HEK293 (cell line): ENCODE measurements around the gene MPPED1.

Source experiments
- CTCF ChIA-PET: fragments of 350-600 bp; formaldehyde crosslinking; extraction: SDS; loops from one replicate; lab custom pipeline; 2021; ENCODE audit warnings: antibody characterized with exemption; lab: Yijun Ruan, JAX
- POLR2A ChIA-PET: fragments of 300-600 bp; formaldehyde crosslinking; extraction: SDS; loops from one replicate; lab custom pipeline; 2020; ENCODE audit warnings: antibody characterized with exemption, inconsistent platforms; lab: Yijun Ruan, JAX
- H3K27ac ChIP-seq: fragments of 200-500 bp; sonication (Bioruptor generic); 2 replicates; pipeline ENCODE4 v1.5.1; 2014; ENCODE audit warnings: low read depth, low read length, control low read depth, inconsistent platforms; ENCODE audit errors: extremely low read depth
- H3K36me3 ChIP-seq, 2 experiments: fragments of 200-500 bp in 1 of 2; sonication (Bioruptor generic) in 1 of 2; 1 replicate in 1 of 2; 2 replicates in 1 of 2; pipeline ENCODE4 v1.5.1; 2014 to 2017; ENCODE audit warnings: inconsistent platforms in 2 of 2, low read length in 2 of 2; ENCODE audit not compliant: control insufficient read depth in 2 of 2, insufficient read depth in 1 of 2
- H3K4me1 ChIP-seq: fragments of 200-500 bp; sonication (Bioruptor generic); 2 replicates; pipeline ENCODE4 v1.5.1; 2014; ENCODE audit warnings: mild to moderate bottlenecking, low read length, inconsistent platforms; ENCODE audit not compliant: control insufficient read depth, insufficient read depth
- H3K4me3 ChIP-seq: 2 replicates; pipeline ENCODE4 v1.5.1; 2011; ENCODE audit warnings: low read depth, mild to moderate bottlenecking, control low read depth, low read length, moderate library complexity
- H3K9me3 ChIP-seq: fragments of 200-500 bp; sonication (Bioruptor generic); 2 replicates; pipeline ENCODE4 v1.5.1; 2014; ENCODE audit warnings: low read depth, low read length, inconsistent platforms; ENCODE audit not compliant: control insufficient read depth, insufficient read depth
- GLI2 ChIP-seq: fragments of 450-650 bp; formaldehyde crosslinking; IDR thresholded peaks from 2 replicates; pipeline ENCODE4; 2017; ENCODE audit warnings: missing biosample characterization, missing genetic modification characterization, low read depth, borderline replicate concordance
- GLIS1 ChIP-seq: fragments of 450-650 bp; formaldehyde crosslinking; IDR thresholded peaks from 2 replicates; pipeline ENCODE4 v1.5.1; 2016; ENCODE audit warnings: missing biosample characterization, missing genetic modification characterization
- KLF9 ChIP-seq: fragments of 450-650 bp; formaldehyde crosslinking; IDR thresholded peaks from 2 replicates; pipeline ENCODE4 v1.5.1; 2016; ENCODE audit warnings: missing biosample characterization, missing genetic modification characterization, low read depth
- SALL2 ChIP-seq: fragments of 450-650 bp; formaldehyde crosslinking; IDR thresholded peaks from 2 replicates; pipeline ENCODE4 v1.5.0; 2017; ENCODE audit warnings: missing biosample characterization, mild to moderate bottlenecking, missing genetic modification characterization, borderline replicate concordance
- ZFP69B ChIP-seq: fragments of 450-650 bp; formaldehyde crosslinking; IDR thresholded peaks from 2 replicates; pipeline ENCODE4 v1.5.1; 2016; ENCODE audit warnings: missing biosample characterization, missing genetic modification characterization
- ZNF133 ChIP-seq: fragments of 450-650 bp; formaldehyde crosslinking; IDR thresholded peaks from 2 replicates; pipeline ENCODE4 v1.5.1; 2016; ENCODE audit warnings: missing biosample characterization, missing genetic modification characterization
- ZNF211 ChIP-seq: fragments of 450-650 bp; formaldehyde crosslinking; IDR thresholded peaks from 2 replicates; pipeline ENCODE4 v1.5.1; 2016; ENCODE audit warnings: low read depth, missing biosample characterization, missing genetic modification characterization
- ZNF274 ChIP-seq, 2 experiments: fragments of 200-500 bp in 1 of 2; fragments of 450-650 bp in 1 of 2; sonication (Bioruptor generic) in 1 of 2; formaldehyde crosslinking in 1 of 2; IDR thresholded peaks; 2 replicates each; pipeline versions ENCODE4 v1.5.1 to v1.6.1; 2014 to 2016; ENCODE audit warnings: borderline replicate concordance in 1 of 2, inconsistent platforms in 1 of 2, low read length in 1 of 2, missing biosample characterization in 1 of 2, missing genetic modification characterization in 1 of 2
- ZNF302 ChIP-seq: fragments of 450-650 bp; formaldehyde crosslinking; IDR thresholded peaks from 2 replicates; pipeline ENCODE4 v1.5.1; 2016; ENCODE audit warnings: missing biosample characterization, missing genetic modification characterization, low read depth
- ZNF560 ChIP-seq: fragments of 450-650 bp; formaldehyde crosslinking; IDR thresholded peaks from 2 replicates; pipeline ENCODE4 v1.5.1; 2017; ENCODE audit warnings: missing biosample characterization, missing genetic modification characterization, borderline replicate concordance
- ZNF660 ChIP-seq: fragments of 450-650 bp; IDR thresholded peaks from 2 replicates; pipeline ENCODE4 v1.5.1; 2018; ENCODE audit warnings: missing biosample characterization, mild to moderate bottlenecking, missing genetic modification characterization
- ZNF76 ChIP-seq: fragments of 450-650 bp; formaldehyde crosslinking; IDR thresholded peaks from 2 replicates; pipeline ENCODE4; 2016; ENCODE audit warnings: low read depth, missing biosample characterization, missing genetic modification characterization, borderline replicate concordance
- ZNF791 ChIP-seq: fragments of 450-650 bp; formaldehyde crosslinking; IDR thresholded peaks from 2 replicates; pipeline ENCODE4 v1.5.1; 2016; ENCODE audit warnings: missing biosample characterization, missing genetic modification characterization
- ZSCAN5A ChIP-seq: fragments of 450-650 bp; formaldehyde crosslinking; IDR thresholded peaks from 2 replicates; pipeline ENCODE4 v1.5.1; 2016; ENCODE audit warnings: missing biosample characterization, missing genetic modification characterization
- TF ChIP-seq, protein P1 (sequence below): fragments of 450-650 bp; formaldehyde crosslinking; IDR thresholded peaks from 2 replicates; pipeline ENCODE4 v1.5.1; 2016; ENCODE audit warnings: missing biosample characterization, missing genetic modification characterization
- TF ChIP-seq, protein P2 (sequence below): fragments of 450-650 bp; formaldehyde crosslinking; IDR thresholded peaks from 2 replicates; pipeline ENCODE4 v1.5.1; 2016; ENCODE audit warnings: missing biosample characterization, missing genetic modification characterization
- TF ChIP-seq, protein P3 (sequence below): fragments of 450-650 bp; formaldehyde crosslinking; IDR thresholded peaks from 2 replicates; pipeline ENCODE4 v1.5.1; 2016; ENCODE audit warnings: missing biosample characterization, missing genetic modification characterization, low read depth
- TF ChIP-seq, protein P4 (sequence below): fragments of 450-650 bp; formaldehyde crosslinking; IDR thresholded peaks from 2 replicates; pipeline ENCODE4 v1.5.1; 2016; ENCODE audit warnings: missing biosample characterization, missing genetic modification characterization, low read depth
- TF ChIP-seq, protein P5 (sequence below): fragments of 450-650 bp; formaldehyde crosslinking; IDR thresholded peaks from 2 replicates; pipeline ENCODE4 v1.5.1; 2016; ENCODE audit warnings: missing biosample characterization, missing genetic modification characterization, borderline replicate concordance

Gene MPPED1

GRCh38 chr22:43446037-43446803 is 34.4 kb downstream of the MPPED1 start:
- Histone ChIP-seq H3K27ac (no peak overlapping the region), H3K36me3 (no peaks in the 10 kb centered on the region), H3K4me3 (no peak overlapping the region), H3K4me1 (no peaks in the 10 kb centered on the region), H3K9me3 (no peaks in the 10 kb centered on the region)
- POLR2A ChIA-PET = no interaction called here
- peak; percentile 36; the same call in 1 of the 2 replicates for TF ChIP-seq GLIS1 (tag by site-specific recombination)
- TF ChIP-seq, protein P1, sequence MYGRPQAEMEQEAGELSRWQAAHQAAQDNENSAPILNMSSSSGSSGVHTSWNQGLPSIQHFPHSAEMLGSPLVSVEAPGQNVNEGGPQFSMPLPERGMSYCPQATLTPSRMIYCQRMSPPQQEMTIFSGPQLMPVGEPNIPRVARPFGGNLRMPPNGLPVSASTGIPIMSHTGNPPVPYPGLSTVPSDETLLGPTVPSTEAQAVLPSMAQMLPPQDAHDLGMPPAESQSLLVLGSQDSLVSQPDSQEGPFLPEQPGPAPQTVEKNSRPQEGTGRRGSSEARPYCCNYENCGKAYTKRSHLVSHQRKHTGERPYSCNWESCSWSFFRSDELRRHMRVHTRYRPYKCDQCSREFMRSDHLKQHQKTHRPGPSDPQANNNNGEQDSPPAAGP = peak; percentile 92
- TF ChIP-seq ZSCAN5A (tag by site-specific recombination) = no peak
- TF ChIP-seq, protein P2, sequence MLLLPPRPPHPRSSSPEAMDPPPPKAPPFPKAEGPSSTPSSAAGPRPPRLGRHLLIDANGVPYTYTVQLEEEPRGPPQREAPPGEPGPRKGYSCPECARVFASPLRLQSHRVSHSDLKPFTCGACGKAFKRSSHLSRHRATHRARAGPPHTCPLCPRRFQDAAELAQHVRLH (tag by site-specific recombination) = no peak
- TF ChIP-seq, protein P3, sequence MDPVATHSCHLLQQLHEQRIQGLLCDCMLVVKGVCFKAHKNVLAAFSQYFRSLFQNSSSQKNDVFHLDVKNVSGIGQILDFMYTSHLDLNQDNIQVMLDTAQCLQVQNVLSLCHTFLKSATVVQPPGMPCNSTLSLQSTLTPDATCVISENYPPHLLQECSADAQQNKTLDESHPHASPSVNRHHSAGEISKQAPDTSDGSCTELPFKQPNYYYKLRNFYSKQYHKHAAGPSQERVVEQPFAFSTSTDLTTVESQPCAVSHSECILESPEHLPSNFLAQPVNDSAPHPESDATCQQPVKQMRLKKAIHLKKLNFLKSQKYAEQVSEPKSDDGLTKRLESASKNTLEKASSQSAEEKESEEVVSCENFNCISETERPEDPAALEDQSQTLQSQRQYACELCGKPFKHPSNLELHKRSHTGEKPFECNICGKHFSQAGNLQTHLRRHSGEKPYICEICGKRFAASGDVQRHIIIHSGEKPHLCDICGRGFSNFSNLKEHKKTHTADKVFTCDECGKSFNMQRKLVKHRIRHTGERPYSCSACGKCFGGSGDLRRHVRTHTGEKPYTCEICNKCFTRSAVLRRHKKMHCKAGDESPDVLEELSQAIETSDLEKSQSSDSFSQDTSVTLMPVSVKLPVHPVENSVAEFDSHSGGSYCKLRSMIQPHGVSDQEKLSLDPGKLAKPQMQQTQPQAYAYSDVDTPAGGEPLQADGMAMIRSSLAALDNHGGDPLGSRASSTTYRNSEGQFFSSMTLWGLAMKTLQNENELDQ (tag by site-specific recombination) = no peak
- CTCF ChIA-PET = interaction anchor here (0.6 kb wide), 1 partner anchor 1114 kb away, joined by 3 read pairs; no protein-coding TSS in a partner anchor

DNA sequence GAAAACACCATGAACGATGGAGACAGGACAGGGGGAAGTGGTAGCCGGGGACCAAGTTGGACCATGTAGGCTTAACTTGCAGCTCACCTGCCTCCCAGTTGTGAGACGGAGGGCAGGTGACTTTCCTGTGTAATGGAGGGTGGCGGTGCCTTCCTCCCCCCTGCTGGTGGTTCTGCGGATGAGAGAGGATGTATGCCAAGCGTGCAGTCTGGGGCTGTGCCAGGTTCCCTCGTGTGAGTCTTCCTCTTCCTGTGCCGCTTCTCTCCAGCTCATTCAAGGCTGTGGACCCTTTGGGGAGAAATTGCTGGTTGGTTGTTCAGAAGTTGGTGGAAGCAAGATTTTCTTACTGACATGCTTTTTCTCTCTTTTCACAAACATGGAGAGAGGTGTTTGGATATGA is 35.1 kb downstream of the MPPED1 start:
- no peak overlapping the region for H3K27ac ChIP-seq
- POLR2A ChIA-PET = no interaction called here
- TF ChIP-seq ZNF660 (no peak), ZNF791 (tag by site-specific recombination) (no peak), ZNF133 (no peak), ZNF76 (tag by site-specific recombination) (no peak), ZNF302 (no peak), ZNF560 (tag by site-specific recombination) (no peak), ZFP69B (tag by site-specific recombination) (no peak), SALL2 (tag by site-specific recombination) (no peak), ZNF211 (tag by site-specific recombination) (no peak), ZNF274 (IDR thresholded peaks at IDR 0.05; ENCODE audit: low read length) (no peak), ZNF274 (tag by site-specific recombination; IDR thresholded peaks at IDR 0.05; ENCODE audit: borderline replicate concordance) (no peak), KLF9 (tag by site-specific recombination) (no peak), GLI2 (no peak)
- TF ChIP-seq, protein P4, sequence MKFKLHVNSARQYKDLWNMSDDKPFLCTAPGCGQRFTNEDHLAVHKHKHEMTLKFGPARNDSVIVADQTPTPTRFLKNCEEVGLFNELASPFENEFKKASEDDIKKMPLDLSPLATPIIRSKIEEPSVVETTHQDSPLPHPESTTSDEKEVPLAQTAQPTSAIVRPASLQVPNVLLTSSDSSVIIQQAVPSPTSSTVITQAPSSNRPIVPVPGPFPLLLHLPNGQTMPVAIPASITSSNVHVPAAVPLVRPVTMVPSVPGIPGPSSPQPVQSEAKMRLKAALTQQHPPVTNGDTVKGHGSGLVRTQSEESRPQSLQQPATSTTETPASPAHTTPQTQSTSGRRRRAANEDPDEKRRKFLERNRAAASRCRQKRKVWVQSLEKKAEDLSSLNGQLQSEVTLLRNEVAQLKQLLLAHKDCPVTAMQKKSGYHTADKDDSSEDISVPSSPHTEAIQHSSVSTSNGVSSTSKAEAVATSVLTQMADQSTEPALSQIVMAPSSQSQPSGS (tag by site-specific recombination) = no peak
- TF ChIP-seq, protein P5, sequence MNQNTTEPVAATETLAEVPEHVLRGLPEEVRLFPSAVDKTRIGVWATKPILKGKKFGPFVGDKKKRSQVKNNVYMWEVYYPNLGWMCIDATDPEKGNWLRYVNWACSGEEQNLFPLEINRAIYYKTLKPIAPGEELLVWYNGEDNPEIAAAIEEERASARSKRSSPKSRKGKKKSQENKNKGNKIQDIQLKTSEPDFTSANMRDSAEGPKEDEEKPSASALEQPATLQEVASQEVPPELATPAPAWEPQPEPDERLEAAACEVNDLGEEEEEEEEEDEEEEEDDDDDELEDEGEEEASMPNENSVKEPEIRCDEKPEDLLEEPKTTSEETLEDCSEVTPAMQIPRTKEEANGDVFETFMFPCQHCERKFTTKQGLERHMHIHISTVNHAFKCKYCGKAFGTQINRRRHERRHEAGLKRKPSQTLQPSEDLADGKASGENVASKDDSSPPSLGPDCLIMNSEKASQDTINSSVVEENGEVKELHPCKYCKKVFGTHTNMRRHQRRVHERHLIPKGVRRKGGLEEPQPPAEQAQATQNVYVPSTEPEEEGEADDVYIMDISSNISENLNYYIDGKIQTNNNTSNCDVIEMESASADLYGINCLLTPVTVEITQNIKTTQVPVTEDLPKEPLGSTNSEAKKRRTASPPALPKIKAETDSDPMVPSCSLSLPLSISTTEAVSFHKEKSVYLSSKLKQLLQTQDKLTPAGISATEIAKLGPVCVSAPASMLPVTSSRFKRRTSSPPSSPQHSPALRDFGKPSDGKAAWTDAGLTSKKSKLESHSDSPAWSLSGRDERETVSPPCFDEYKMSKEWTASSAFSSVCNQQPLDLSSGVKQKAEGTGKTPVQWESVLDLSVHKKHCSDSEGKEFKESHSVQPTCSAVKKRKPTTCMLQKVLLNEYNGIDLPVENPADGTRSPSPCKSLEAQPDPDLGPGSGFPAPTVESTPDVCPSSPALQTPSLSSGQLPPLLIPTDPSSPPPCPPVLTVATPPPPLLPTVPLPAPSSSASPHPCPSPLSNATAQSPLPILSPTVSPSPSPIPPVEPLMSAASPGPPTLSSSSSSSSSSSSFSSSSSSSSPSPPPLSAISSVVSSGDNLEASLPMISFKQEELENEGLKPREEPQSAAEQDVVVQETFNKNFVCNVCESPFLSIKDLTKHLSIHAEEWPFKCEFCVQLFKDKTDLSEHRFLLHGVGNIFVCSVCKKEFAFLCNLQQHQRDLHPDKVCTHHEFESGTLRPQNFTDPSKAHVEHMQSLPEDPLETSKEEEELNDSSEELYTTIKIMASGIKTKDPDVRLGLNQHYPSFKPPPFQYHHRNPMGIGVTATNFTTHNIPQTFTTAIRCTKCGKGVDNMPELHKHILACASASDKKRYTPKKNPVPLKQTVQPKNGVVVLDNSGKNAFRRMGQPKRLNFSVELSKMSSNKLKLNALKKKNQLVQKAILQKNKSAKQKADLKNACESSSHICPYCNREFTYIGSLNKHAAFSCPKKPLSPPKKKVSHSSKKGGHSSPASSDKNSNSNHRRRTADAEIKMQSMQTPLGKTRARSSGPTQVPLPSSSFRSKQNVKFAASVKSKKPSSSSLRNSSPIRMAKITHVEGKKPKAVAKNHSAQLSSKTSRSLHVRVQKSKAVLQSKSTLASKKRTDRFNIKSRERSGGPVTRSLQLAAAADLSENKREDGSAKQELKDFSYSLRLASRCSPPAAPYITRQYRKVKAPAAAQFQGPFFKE (tag by site-specific recombination) = no peak

More for the DNA sequence above, 35.1 kb downstream of the MPPED1 start:
- Histone ChIP-seq H3K4me1 (no peaks in the 10 kb centered on the region), H3K36me3 (no peaks in the 10 kb centered on the region), H3K9me3 (no peaks in the 10 kb centered on the region), H3K4me3 (no peak overlapping the region)
- CTCF ChIA-PET = no interaction called here
